HG02970 (cell line): ENCODE measurements around the gene HSPA1B.

Experiments used
- ATAC-seq: cut with Tn5 transposase; IDR thresholded peaks from one replicate; pipeline ENCODE4 v1.9.1; 2021; ENCODE audit warnings: mild to moderate bottlenecking, moderate library complexity, moderate number of reproducible peaks; ENCODE audit not compliant: unreplicated experiment, low FRiP score

The HSPA1B gene

GRCh38 chr6:31876357-31876756 lies 48.8 kb downstream of the HSPA1B start:
- ATAC-seq, result no peak

DNA sequence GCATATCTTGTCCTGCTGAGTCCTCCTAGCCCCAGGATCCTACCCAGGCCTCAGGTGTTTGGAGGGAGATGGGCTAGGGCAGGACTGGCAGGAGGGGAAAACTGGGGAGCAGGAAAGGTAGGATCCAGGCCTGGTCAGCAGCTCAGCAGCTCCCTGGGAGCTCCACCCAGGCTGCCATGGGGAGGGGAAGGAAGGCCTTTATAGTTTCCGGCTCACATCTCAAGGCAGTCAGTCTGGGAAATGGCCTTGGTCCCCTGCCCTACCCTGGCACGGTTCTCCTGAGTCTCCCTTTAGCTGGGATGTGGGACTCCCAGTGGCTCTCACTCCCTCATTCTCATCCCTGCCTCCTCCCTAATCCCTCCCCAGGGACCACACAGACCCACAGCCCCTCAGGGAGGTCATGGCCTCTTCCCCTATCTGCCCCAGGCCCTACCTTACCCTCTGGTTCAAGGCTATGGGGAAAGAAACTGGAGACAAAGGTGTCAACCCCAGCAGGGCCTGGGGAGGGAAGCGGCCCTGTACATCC lies 49.6 kb downstream of the HSPA1B start:
- no peak for ATAC-seq

GRCh38 chr6:31877651-31878161 lies 50.2 kb downstream of the HSPA1B start:
- no peak for ATAC-seq

DNA sequence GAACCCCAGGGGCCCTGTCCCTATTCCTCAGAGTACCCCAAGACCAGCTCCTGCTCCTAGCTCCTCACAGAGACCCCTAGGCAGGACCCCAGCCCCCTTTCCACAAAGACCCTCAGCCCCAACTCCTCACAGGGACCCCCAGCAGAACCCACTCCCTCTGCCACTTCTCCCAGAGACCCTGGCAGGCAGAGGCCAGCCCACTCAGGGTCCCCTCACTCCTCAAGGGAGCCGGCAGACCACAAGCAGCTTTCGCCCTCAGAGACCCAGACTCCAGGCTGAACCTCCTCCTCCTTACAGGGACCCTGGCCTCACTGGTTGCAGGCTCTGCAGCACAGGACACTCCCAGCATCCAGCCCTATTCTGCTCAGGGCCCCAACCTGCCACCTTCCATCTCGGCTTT lies 50.7 kb downstream of the HSPA1B start:
- no peak for ATAC-seq

DNA sequence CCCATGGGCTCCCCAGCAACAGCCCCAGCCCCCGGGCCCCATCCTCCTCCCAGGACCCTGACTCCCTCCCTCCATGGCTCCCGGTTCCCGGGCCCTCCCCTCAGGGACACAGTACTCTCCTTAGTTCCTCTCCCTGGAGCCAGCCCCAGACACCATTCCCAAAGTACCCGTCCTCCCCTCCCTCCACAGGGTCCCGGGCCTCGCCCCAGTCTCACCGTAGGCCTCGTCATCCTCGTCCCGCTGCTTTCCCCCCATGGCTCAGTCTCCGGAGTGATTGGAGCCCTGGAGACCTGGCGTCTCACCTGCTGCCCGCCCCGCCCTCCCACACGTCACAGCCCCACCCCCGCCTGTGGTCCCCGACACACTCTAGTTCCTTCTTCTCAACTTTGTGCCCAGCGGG lies 51.2 kb downstream of the HSPA1B start, which contains the start of gene SLC44A4:
Gene SLC44A4, minus strand, starts transcription at position 272 of the 400 bp plus-strand sequence. Its CDS starts 17 bp downstream, at position 255.
- no peak for ATAC-seq

- ATAC-seq, result no peak
These were observed 51.6 kb downstream of the HSPA1B start for GRCh38 chr6:31879143-31879542.
